Loucy (cell line): ENCODE measurements around the gene PBXIP1.

Source experiments
- H2AFZ ChIP-seq: fragments of 200-600 bp; sonication (generic); 2 replicates; pipeline ENCODE4 v1.6.0; 2016; ENCODE audit warnings: antibody characterized with exemption, mild to moderate bottlenecking, low read length, moderate library complexity
- H3F3A ChIP-seq: fragments of 200-600 bp; 2 replicates; pipeline ENCODE4 v1.6.0; 2016; ENCODE audit warnings: antibody characterized with exemption, low read depth, mild to moderate bottlenecking
- H3K27me3 ChIP-seq: fragments of 200-600 bp; sonication (generic); 2 replicates; pipeline ENCODE4 v1.6.1; 2014; ENCODE audit warnings: low read length, mild to moderate bottlenecking; ENCODE audit not compliant: insufficient read depth, poor library complexity, severe bottlenecking
- H3K36me3 ChIP-seq: fragments of 200-600 bp; sonication (generic); 2 replicates; pipeline ENCODE4 v1.6.1; 2016; ENCODE audit warnings: low read length; ENCODE audit not compliant: insufficient read depth
- H3K4me1 ChIP-seq: fragments of 200-600 bp; sonication (generic); 2 replicates; pipeline ENCODE4 v1.5.1; 2014; ENCODE audit warnings: low read length, mild to moderate bottlenecking; ENCODE audit not compliant: insufficient read depth, poor library complexity, severe bottlenecking
- H3K4me2 ChIP-seq: fragments of 200-600 bp; sonication (generic); 2 replicates; pipeline ENCODE4 v1.6.0; 2014; ENCODE audit warnings: antibody characterized with exemption, low read length, low read depth, mild to moderate bottlenecking; ENCODE audit not compliant: poor library complexity, severe bottlenecking
- H3K4me3 ChIP-seq: fragments of 200-600 bp; sonication (generic); 2 replicates; pipeline ENCODE4 v1.5.1; 2014; ENCODE audit warnings: low read length, mild to moderate bottlenecking, mixed read lengths; ENCODE audit not compliant: poor library complexity, severe bottlenecking
- H3K79me2 ChIP-seq: fragments of 200-600 bp; sonication (generic); 2 replicates; pipeline ENCODE4 v1.6.1; 2014; ENCODE audit warnings: low read length; ENCODE audit not compliant: insufficient read depth
- H3K9ac ChIP-seq: fragments of 200-600 bp; sonication (generic); 2 replicates; pipeline ENCODE4 v1.6.0; 2014; ENCODE audit warnings: mild to moderate bottlenecking, low read depth, low read length, moderate library complexity; ENCODE audit not compliant: poor library complexity, severe bottlenecking
- H3K9me2 ChIP-seq: fragments of 200-600 bp; sonication (generic); replicated peaks from 2 replicates; pipeline ENCODE4 v1.6.1; 2016; ENCODE audit warnings: low read depth, low read length, mixed read lengths
- H3K9me3 ChIP-seq: fragments of 200-600 bp; sonication (generic); 2 replicates; pipeline ENCODE4 v1.6.1; 2014; ENCODE audit warnings: mild to moderate bottlenecking, antibody characterized with exemption, low read length, low read depth; ENCODE audit not compliant: insufficient read depth
- H4K20me1 ChIP-seq: fragments of 200-600 bp; sonication (generic); 2 replicates; pipeline ENCODE4 v1.6.0; 2014; ENCODE audit warnings: antibody characterized with exemption, low read length, mild to moderate bottlenecking; ENCODE audit not compliant: insufficient read depth, poor library complexity, severe bottlenecking
- CTCF ChIP-seq: fragments of 200-600 bp; sonication (generic); conservative IDR thresholded peaks from 2 replicates; pipeline ENCODE4 v1.5.1; 2014; ENCODE audit warnings: mild to moderate bottlenecking, antibody characterized with exemption, low read length
- EZH2phosphoT487 ChIP-seq: fragments of 200-600 bp; IDR thresholded peaks from 2 replicates; pipeline ENCODE4 v1.6.1; 2018; ENCODE audit warnings: antibody characterized with exemption, mild to moderate bottlenecking, moderate library complexity, borderline replicate concordance

The PBXIP1 gene

DNA sequence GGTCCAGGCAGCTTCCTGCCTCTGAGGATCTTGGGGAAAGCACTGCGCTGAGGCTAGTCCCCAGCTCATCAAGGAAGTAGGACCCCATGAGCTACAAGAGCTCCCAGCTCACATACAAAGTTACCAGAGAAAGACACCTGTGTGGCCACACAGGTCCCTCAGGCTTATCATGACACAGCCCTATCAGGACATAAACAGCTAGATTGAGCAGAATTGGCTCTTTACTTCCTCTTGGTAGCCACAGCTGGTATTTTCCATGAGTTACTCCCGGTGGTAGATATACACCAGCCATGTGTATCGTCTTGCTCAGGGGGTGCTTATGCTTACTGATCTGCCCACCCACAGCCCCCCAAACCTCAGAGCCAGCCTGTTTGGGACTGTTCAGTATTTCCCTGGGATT, 38.7 kb upstream of the PBXIP1 start:
- no peak for TF ChIP-seq EZH2phosphoT487
- TF ChIP-seq CTCF, result no peak
- Histone ChIP-seq H3K4me3 (no peak overlapping the region), H3K9ac (no peak overlapping the region), H3F3A (peaks cover 10% of the 10 kb centered on the region), H3K4me2 (no peak overlapping the region), H3K9me2 (no peaks in the 10 kb centered on the region), H3K4me1 (peaks cover 23% of the 10 kb centered on the region), H3K27me3 (no peaks in the 10 kb centered on the region), H3K9me3 (no peaks in the 10 kb centered on the region), H3K36me3 (no peaks in the 10 kb centered on the region), H2AFZ (no peak overlapping the region), H4K20me1 (no peaks in the 10 kb centered on the region), H3K79me2 (no peaks in the 10 kb centered on the region)

DNA sequence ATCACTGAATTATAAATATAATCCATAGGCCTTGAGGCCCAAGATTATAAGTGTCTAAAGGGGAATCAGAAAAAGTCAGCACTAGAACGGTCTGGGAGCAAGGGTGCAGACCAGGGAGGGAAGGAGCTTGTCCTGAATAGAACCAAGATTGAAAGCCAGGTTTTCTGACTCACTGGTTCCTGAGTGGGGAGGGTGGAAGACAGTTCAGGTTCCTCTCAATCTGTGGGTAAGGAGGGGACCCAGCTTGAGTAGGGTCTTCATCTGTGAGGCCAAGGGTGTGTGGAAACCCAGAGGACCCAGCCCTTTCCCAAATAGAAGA, 38.3 kb upstream of the PBXIP1 start:
- no peaks in the 10 kb centered on the region for H3K36me3 ChIP-seq
- H3K9me3 ChIP-seq, result no peaks in the 10 kb centered on the region
- no peak overlapping the region for H3K9ac ChIP-seq
- no peak overlapping the region for H3K4me3 ChIP-seq
- no peak overlapping the region for H3K4me2 ChIP-seq
- H3K79me2 ChIP-seq, result no peaks in the 10 kb centered on the region
- no peak for TF ChIP-seq EZH2phosphoT487
- TF ChIP-seq CTCF, result no peak
- H2AFZ ChIP-seq, result no peak overlapping the region
- H3F3A ChIP-seq, result peaks cover 8% of the 10 kb centered on the region
- H3K9me2 ChIP-seq, result no peaks in the 10 kb centered on the region
- no peaks in the 10 kb centered on the region for H4K20me1 ChIP-seq
- peaks cover 24% of the 10 kb centered on the region for H3K4me1 ChIP-seq
- H3K27me3 ChIP-seq, result no peaks in the 10 kb centered on the region

- no peak within 1 kb of the TSS for H3K9ac ChIP-seq
- no peaks in the 10 kb centered on the region for H3K27me3 ChIP-seq
- H3K9me2 ChIP-seq, result no peaks in the 10 kb centered on the region
- H4K20me1 ChIP-seq, result no peaks in the 10 kb centered on the region
- H2AFZ ChIP-seq, result no peak within 1 kb of the TSS
- H3K4me3 ChIP-seq, result no peak within 1 kb of the TSS
- no peak for TF ChIP-seq EZH2phosphoT487
- TF ChIP-seq CTCF, result no peak
- 0 out of 2 replicates have a peak, but pooled peaks cover 7% of the 10 kb centered on the region for H3F3A ChIP-seq
- H3K36me3 ChIP-seq, result no peaks in the 10 kb centered on the region
- H3K4me2 ChIP-seq, result no peak within 1 kb of the TSS
- H3K79me2 ChIP-seq, result no peaks in the 10 kb centered on the region
- H3K4me1 ChIP-seq, result peaks cover 25% of the 10 kb centered on the region
- H3K9me3 ChIP-seq, result no peaks in the 10 kb centered on the region
Measured at GRCh38 chr1:154993572-154994268, 37.8 kb upstream of the PBXIP1 start, which contains the start of gene LENEP. Gene LENEP (plus strand): TSS chr1:154993586. CDS start chr1:154993608, 22 bp downstream.
